Activated CD4-positive, alpha-beta T cell treated with anti-CD3 and anti-CD28 coated beads, Interleukin-2, amount 50 U/mL, for 1 hour (primary cell): Measurements from ENCODE around the gene DCP1A.
"Not testable (repeated sequence)": the region's sequence is repeated elsewhere in the genome, so short reads cannot be mapped to it uniquely, and the experiment has no call there.

ENCODE experiments used
- DNase-seq: peaks from one replicate; pipeline ENCODE4 v3.0.0-alpha.2; 2020

Gene DCP1A

GRCh38 chr3:53261712-53262111 lies 85.6 kb downstream of the DCP1A start:
- no peak for DNase-seq

GRCh38 chr3:53260286-53260785 lies 87.0 kb downstream of the DCP1A start:
- no peak for DNase-seq

- no peak for DNase-seq
Measured at GRCh38 chr3:53259427-53260259, 87.7 kb downstream of the DCP1A start.

GRCh38 chr3:53258600-53259426 lies 88.5 kb downstream of the DCP1A start:
- no peak for DNase-seq

GRCh38 chr3:53257465-53257864 lies 89.9 kb downstream of the DCP1A start:
- no peak for DNase-seq

- DNase-seq, result no peak
Measured at GRCh38 chr3:53256704-53257055, 90.7 kb downstream of the DCP1A start.

GRCh38 chr3:53255775-53256703 lies 91.3 kb downstream of the DCP1A start, which contains the start of gene TKT:
Gene TKT, minus strand, starts transcription at chr3:53256022. Its CDS starts 80 bp downstream, at chr3:53255942.
- DNase-seq, result peak; percentile 72

- DNase-seq, result no peak
Measured at GRCh38 chr3:53255423-53255774, 91.9 kb downstream of the DCP1A start.

GRCh38 chr3:53254509-53255422 lies 92.6 kb downstream of the DCP1A start:
- peak; percentile 38 for DNase-seq

- DNase-seq, result no peak
Measured at GRCh38 chr3:53253707-53254508, 93.4 kb downstream of the DCP1A start.

- not testable (repeated sequence) for DNase-seq
Measured at GRCh38 chr3:53252947-53253322, 94.4 kb downstream of the DCP1A start.

GRCh38 chr3:53252096-53252946 lies 95.0 kb downstream of the DCP1A start:
- DNase-seq, result no peak

- DNase-seq, result no peak
Measured at GRCh38 chr3:53250881-53251605, 96.3 kb downstream of the DCP1A start.

- no peak for DNase-seq
Measured at GRCh38 chr3:53250453-53250852, 96.9 kb downstream of the DCP1A start.

- DNase-seq, result no peak
Measured at GRCh38 chr3:53248161-53248560, 99.2 kb downstream of the DCP1A start.

- no peak for DNase-seq
Measured at GRCh38 chr3:53247619-53248018, 99.7 kb downstream of the DCP1A start.

- no peak for DNase-seq
Measured at GRCh38 chr3:53244271-53244670, 103.1 kb downstream of the DCP1A start.

- DNase-seq, result no peak
Measured at GRCh38 chr3:53243785-53244184, 103.6 kb downstream of the DCP1A start.

- no peak for DNase-seq
Measured at GRCh38 chr3:53243165-53243564, 104.2 kb downstream of the DCP1A start.
